ENCODE results near the gene NEK4. TPM values are rescaled to one million over a fixed set of nuclear protein-coding genes. Genes with fewer than 3 reads are reported as not detected.

The NEK4 gene
- polyA plus RNA-seq, 6 donors from 2014 or later: 8.9 to 24.8 (median 12.7) TPM

DNA sequence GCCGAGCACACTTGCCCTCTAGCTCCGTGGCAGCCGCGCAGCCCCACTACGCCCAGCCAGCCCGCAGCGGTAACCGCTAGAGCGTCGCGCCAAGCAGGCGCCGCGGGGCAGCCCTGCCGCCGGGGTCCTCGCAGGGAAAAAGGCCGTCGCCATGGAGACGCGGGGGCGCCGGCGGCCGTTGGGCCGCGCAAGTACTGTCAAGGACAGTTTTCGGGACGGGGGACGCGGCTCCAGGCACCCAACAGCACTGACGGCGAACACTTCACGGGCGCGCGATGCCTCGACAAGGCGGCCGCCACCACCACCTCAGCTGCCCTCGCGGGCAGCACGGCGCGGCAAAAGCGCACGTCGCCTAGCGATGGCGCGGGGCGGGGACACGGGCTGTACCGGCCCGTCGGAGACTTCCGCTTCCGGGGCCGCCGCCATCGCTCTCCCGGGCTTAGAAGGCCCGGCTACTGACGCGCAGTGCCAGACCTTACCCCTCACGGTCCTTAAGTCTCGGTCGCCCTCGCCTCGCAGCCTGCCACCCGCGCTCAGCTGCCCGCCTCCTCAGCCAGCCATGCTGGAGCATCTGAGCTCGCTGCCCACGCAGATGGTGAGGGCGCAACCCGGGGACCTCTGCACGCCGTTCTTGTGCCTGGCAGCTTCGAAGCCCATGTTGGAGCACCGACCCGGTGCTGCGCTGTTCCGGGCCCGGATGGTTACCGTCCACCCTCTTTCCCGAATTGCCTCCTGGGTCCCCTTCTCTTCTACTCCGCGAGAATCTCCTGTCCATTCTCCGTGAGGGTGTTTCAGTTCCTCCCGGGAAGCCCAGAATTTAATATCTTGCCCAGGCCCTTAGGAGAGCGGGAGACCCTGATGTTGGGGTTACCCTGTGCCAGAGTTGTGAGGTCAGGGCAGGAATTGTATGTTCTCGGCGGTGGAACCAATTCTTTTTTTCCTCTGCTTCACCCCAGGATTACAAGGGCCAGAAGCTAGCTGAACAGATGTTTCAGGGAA is 64.8 kb downstream of the NEK4 start, which contains the start of the genes GLT8D1 and SPCS1:
Gene GLT8D1, minus strand, starts transcription at position 104 of the 999 bp plus-strand sequence. CDS start 5,331 bp downstream, outside the sequence.
Gene SPCS1, plus strand, starts transcription at position 419 of the 999 bp plus-strand sequence. Its CDS starts 141 bp downstream, at position 560.
- Mint-ChIP-seq H3K4me1 (peaks cover 18 to 62% (median 36%) of the 10 kb centered on the region in 3 donors), H3K4me3 (peak within 1 kb of the TSS; percentile 92 to 98 (median 94)), H3K27me3 (no peaks in the 10 kb centered on the region), H3K9me3 (no peaks in the 10 kb centered on the region), H3K27ac (peak within 1 kb of the TSS; percentile 94 to 98 (median 95)), H3K36me3 (no peaks in the 10 kb centered on the region)
- peak; percentile 89 for DNase-seq
- ATAC-seq (ENCODE audit: low read depth in 2 of 2): peak; percentile 87 to 89

DNA sequence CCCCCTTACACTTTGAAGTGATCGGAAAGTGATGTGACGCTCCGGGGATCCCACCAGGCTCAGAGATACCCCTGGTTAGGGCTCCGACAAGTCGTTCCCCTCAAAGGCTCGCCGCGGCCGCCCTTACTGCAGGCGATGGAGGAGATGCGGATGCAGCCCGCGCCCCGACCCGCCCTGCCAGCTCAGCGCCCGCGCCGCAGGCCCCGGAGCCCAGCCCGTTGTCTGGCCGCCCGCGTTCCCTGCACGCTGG is 65.4 kb downstream of the NEK4 start:
- Mint-ChIP-seq H3K9me3 (no peaks in the 10 kb centered on the region), H3K4me3 (peak overlapping the region; percentile 92 to 98 (median 94)), H3K27me3 (no peaks in the 10 kb centered on the region), H3K27ac (peak overlapping the region; percentile 76 to 98 (median 95)), H3K4me1 (peaks cover 18 to 57% (median 33%) of the 10 kb centered on the region in 3 donors), H3K36me3 (no peaks in the 10 kb centered on the region)
- ATAC-seq (ENCODE audit: low read depth in 2 of 2) (peak in 1 of 2 donors; percentile 52), DNase-seq (no peak)

DNA sequence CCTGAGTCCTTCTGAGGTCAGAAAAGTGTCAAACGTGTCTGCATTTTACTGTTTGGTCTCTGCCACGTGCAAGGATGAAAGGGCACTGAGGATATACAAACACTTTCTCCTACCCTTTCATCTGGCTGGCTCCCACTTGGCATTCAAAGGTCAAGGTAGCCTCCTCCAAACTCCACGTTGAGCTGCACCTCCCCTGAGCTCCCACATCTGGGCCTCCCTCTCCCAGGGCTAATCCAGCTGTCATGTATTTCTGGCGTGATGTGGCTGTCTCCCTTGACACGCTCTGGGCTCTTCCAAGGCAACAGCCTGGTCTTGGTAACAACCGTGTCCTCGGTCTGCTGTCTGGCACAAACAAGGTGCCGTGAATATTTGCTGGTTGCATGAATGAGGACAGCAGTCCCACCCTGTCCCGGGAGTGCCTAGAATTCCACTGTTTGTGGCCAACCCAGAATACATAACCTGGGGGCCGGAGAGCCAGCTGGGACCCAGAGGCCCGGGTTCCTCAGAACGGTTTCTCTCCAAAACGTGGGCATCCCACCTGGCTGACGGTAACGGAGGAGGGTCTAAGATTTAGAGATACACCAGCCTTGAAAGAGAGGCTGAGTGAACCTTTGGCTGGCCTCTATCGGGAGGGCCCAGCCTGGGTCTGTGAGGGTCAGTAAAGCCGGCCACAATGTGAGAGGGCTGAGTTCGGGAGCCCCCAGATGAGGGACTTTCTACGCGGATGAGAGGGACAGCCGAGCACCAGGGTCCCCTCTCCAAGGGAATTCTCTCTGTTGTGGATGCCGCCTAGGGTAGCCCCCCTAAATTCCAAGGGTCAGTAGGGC is 65.9 kb downstream of the NEK4 start:
- no peaks in the 10 kb centered on the region for H3K9me3 Mint-ChIP-seq
- no peaks in the 10 kb centered on the region for H3K36me3 Mint-ChIP-seq
- peak; percentile 5 for DNase-seq
- peak overlapping the region; percentile 92 to 98 (median 94) for H3K4me3 Mint-ChIP-seq
- peaks cover 18 to 52% (median 28%) of the 10 kb centered on the region in 3 donors for H3K4me1 Mint-ChIP-seq
- peak overlapping the region; percentile 76 to 96 (median 95) for H3K27ac Mint-ChIP-seq
- no peaks in the 10 kb centered on the region for H3K27me3 Mint-ChIP-seq
- no peak for ATAC-seq (ENCODE audit: low read depth in 2 of 2)

DNA sequence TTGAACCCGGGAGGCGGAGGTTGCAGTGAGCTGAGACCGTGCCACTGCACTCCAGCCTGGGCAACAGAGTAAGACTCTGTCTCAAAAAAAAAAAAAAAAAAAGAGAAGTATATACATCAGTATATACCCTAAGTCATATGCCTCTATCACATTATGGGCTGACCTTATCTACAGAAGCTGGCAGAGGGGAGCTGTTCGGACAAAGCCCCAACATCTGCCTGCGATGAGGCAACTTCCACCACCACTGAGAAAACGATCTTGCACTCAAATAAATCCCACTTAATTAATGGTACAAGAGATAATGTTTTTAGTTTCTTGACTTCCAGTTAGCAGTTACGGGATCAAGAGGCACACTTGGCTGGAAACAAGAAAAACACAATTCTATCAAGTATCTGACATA is 67.4 kb downstream of the NEK4 start:
- peak overlapping the region in 5 of 8 donors; percentile 9 to 98 (median 37) for H3K4me3 Mint-ChIP-seq
- H3K27ac Mint-ChIP-seq: peak overlapping the region in 1 of 6 donors; percentile 56
- H3K36me3 Mint-ChIP-seq: no peaks in the 10 kb centered on the region
- ATAC-seq (ENCODE audit: low read depth in 2 of 2) (no peak), DNase-seq (no peak)
- H3K27me3 Mint-ChIP-seq: no peaks in the 10 kb centered on the region
- H3K4me1 Mint-ChIP-seq: peaks cover 18 to 41% (median 26%) of the 10 kb centered on the region in 3 donors
- no peaks in the 10 kb centered on the region for H3K9me3 Mint-ChIP-seq

DNA sequence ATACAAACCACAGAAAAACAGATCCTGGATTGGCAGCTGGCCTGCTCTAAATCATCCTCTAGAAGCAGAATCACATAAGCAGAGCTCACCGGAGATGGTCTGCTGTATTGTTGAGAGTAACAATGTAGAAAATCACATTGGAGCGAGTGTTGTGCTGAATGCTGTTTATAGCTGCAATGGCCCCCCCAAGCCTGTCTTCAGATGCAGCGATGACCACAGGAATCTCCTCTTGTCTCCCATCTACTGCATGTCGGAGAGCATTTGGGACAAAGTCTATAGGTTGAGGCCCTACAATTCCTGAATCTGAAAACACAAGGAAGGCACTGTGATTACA is 73.1 kb downstream of the NEK4 start:
- peaks cover 4 to 8% (median 7%) of the 10 kb centered on the region in 3 donors for H3K4me1 Mint-ChIP-seq
- H3K9me3 Mint-ChIP-seq: no peaks in the 10 kb centered on the region
- H3K4me3 Mint-ChIP-seq: no peak overlapping the region
- H3K36me3 Mint-ChIP-seq: peaks cover 15 to 23% of the 10 kb centered on the region in 2 donors
- ATAC-seq (ENCODE audit: low read depth in 2 of 2) (no peak), DNase-seq (no peak)
- no peaks in the 10 kb centered on the region for H3K27me3 Mint-ChIP-seq
- peak overlapping the region in 5 of 6 donors; percentile 36 to 88 (median 52) for H3K27ac Mint-ChIP-seq

DNA sequence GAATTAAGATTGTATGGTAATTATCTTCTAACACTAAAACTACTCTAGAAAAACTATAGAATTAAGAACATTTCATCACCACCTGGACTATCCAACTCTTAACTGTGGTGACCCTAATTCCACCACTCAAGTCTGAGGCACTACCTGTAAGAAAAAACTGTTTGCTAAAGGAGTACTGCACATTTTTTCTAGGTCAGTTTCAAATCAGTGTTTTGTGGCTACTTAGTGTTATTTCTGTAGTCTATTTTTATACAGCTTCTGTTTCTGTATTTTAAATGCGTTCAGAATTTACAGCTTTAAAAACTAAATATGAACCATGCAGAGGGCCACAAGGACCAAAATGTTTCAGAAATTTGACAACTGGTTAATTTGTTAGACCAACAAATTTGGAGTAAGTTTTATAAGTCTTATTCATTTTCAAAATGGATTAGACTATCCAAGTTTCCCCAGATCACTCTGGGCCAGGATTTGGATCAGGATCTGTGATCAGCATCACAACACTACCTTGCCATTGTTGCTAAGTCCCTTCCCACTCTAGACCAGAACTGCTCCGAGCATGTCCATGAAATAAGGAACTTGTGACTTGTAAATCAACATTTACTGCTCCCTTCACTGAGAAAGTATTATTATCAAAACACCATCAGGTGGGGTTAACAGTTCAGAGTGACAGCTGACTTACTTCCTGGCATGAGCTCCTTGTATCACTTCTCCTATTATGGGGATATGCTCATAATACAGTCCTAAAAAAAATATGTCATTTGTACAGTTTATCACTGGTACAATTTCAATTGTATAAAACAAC is 73.7 kb downstream of the NEK4 start:
- H3K9me3 Mint-ChIP-seq: no peaks in the 10 kb centered on the region
- DNase-seq (no peak), ATAC-seq (ENCODE audit: low read depth in 2 of 2) (peak in 1 of 2 donors; percentile 68)
- H3K36me3 Mint-ChIP-seq: peaks cover 16 to 23% of the 10 kb centered on the region in 2 donors
- H3K4me1 Mint-ChIP-seq: peaks cover 4 to 8% (median 7%) of the 10 kb centered on the region in 3 donors
- H3K27ac Mint-ChIP-seq: peak overlapping the region in 4 of 6 donors; percentile 36 to 88 (median 64)
- no peak overlapping the region for H3K4me3 Mint-ChIP-seq
- no peaks in the 10 kb centered on the region for H3K27me3 Mint-ChIP-seq

DNA sequence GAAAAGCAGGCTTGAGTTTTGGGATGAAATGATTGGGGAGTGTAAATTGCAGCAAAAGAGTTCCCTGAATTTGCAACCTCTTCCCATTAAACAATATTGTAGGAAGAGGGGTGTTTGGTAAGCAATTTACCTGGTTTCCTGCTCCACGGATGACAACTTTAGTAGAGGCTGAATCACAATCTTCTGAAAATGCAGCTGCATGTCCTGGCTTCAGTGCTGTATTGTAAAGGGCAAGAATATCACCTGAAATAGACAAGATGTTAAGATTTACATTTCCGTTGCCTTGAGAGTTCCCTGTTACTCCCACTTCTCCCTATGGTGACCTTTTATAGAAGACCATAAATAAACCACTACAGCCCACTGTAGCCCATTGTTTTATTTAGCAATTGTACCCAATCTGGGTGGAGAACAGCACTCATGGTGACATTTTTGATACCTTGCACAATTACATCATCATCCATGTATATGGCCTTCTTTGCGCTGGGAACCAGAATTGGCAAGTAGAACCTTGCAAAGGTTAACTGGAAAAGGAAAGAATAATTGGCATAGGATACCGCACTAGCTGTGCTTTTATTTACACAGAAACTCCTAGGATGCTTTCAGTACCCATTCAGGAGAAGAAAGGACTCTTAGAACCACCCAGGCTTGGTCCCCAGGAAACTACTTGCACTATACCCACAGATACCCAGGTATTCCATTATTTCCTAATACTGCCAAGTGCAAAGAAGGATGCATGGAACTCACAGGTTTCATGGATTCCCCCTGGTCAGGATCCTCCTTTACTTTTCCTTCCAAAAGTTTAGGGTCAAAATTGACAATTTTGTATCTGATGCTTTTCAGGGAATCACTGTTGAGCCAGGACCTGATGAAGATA is 74.7 kb downstream of the NEK4 start:
- H3K36me3 Mint-ChIP-seq: peaks cover 16 to 23% of the 10 kb centered on the region in 2 donors
- no peak overlapping the region for H3K4me3 Mint-ChIP-seq
- DNase-seq (no peak), ATAC-seq (ENCODE audit: low read depth in 2 of 2) (no peak)
- peaks cover 4 to 8% (median 7%) of the 10 kb centered on the region in 3 donors for H3K4me1 Mint-ChIP-seq
- no peaks in the 10 kb centered on the region for H3K27me3 Mint-ChIP-seq
- peak overlapping the region in 2 of 6 donors; percentile 9 to 53 for H3K27ac Mint-ChIP-seq
- H3K9me3 Mint-ChIP-seq: no peaks in the 10 kb centered on the region

DNA sequence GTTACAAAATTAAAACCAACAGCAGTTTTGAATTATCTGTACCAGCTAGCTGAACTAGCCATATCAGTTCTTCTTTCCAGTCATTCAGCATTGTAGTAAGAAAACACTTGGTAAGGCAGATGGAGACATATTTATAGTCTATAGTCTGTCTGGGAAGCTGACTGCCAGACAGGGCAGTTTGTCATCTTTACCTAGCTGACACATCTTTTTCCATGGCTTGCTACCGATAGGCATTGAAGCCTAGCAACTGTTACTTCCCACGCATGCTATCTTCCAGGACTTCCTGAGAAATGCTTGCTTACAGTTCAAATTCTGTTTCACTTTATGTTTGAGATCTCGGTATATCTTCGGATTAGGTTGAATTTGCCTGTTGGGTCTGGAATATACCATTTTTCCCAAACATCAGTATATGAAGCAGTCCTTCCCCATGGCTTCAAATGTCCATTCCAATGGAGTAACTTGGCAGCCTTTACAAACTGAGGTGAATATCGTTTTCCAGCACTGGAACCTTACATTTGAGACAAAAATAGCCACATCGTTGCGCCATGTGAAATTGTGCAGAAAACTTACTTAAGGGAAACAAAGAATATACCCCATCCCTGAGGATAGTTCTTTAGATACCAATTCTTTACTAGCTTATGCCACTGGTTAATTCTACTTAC is 76.1 kb downstream of the NEK4 start:
- H3K4me3 Mint-ChIP-seq: no peak overlapping the region
- no peak for ATAC-seq (ENCODE audit: low read depth in 2 of 2)
- peaks cover 17 to 28% of the 10 kb centered on the region in 2 donors for H3K36me3 Mint-ChIP-seq
- H3K4me1 Mint-ChIP-seq: peaks cover 4 to 11% (median 7%) of the 10 kb centered on the region in 3 donors
- DNase-seq: no peak
- H3K27ac Mint-ChIP-seq: peak overlapping the region in 1 of 6 donors; percentile 56
- no peaks in the 10 kb centered on the region for H3K9me3 Mint-ChIP-seq
- no peaks in the 10 kb centered on the region for H3K27me3 Mint-ChIP-seq

DNA sequence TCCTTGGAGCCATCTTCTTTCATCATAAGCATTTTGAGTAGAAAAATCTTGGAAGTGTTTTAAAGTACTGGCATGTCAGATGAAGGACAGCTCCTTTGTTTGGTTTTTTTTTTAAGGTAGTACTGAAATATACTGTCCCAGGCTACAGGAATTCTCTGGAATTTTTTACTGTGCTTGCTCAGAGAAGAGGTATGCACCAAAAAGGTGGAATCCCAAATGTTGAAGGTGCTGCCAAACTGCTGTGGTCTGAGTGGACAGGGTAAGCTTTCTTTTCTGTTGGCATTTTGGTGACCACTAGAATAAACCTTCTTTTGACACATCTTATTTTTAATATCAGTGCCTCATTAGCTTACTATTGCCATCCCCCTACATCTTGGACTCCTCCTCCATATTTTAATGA is 77.7 kb downstream of the NEK4 start:
- Mint-ChIP-seq H3K27me3 (no peaks in the 10 kb centered on the region), H3K4me3 (no peak overlapping the region), H3K4me1 (peaks cover 7 to 13% (median 7%) of the 10 kb centered on the region in 3 donors), H3K36me3 (peaks cover 25 to 38% of the 10 kb centered on the region in 2 donors), H3K27ac (peak overlapping the region in 3 of 6 donors; percentile 41 to 89 (median 70)), H3K9me3 (no peaks in the 10 kb centered on the region)
- no peak for DNase-seq
- no peak for ATAC-seq (ENCODE audit: low read depth in 2 of 2)

DNA sequence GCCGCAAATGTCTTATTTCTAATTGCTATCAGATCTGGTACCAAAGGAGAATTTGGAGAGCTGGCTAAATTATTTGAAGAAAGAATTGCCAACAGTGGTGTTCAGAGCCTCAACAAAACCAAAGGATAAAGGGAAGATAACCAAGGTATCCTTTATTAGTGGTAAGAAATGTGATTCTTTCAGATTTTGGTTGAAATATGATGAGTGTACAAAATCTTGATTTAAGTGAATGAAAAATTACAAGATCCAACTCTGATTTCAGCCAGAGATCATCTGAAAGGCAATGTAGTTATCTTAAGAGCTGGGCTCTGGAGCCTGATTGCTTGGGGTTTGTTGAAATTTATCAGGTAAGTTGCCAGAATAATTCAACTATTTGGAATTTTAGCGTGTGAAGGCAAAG is 80.2 kb downstream of the NEK4 start:
- no peak for DNase-seq
- no peaks in the 10 kb centered on the region for H3K27me3 Mint-ChIP-seq
- peak overlapping the region in 1 of 8 donors; percentile 33 for H3K4me3 Mint-ChIP-seq
- H3K36me3 Mint-ChIP-seq: peaks cover 25 to 27% of the 10 kb centered on the region in 2 donors
- no peaks in the 10 kb centered on the region for H3K9me3 Mint-ChIP-seq
- H3K27ac Mint-ChIP-seq: peak overlapping the region in 1 of 6 donors; percentile 31
- ATAC-seq (ENCODE audit: low read depth in 2 of 2): no peak
- peaks cover 12 to 17% (median 13%) of the 10 kb centered on the region in 3 donors for H3K4me1 Mint-ChIP-seq

DNA sequence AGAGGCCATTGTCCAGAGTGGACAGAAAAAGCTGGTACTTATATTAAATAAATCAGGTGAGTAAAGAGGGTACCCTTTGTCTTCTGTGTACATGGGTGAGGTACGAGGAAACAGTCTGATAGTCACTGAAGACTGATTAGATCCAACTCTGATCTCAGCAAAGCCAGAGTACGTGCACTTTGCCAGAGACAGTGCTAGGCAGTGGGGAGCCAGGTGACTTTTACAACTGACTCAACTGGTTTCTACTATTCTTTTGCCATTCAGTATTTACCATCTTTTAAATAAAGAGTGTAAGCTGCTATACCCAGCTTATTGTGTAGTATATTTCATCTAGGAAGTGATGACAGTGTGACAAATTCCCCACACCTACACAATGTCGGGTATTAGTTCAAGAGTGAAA is 81.6 kb downstream of the NEK4 start:
- Mint-ChIP-seq H3K36me3 (peaks cover 25 to 27% of the 10 kb centered on the region in 2 donors), H3K4me3 (no peak overlapping the region), H3K27ac (peak overlapping the region in 1 of 6 donors; percentile 80), H3K27me3 (no peaks in the 10 kb centered on the region), H3K4me1 (peaks cover 12 to 29% (median 13%) of the 10 kb centered on the region in 3 donors), H3K9me3 (no peaks in the 10 kb centered on the region)
- ATAC-seq (ENCODE audit: low read depth in 2 of 2): no peak
- DNase-seq: no peak
